Progenitor cell of endocrine pancreas (in vitro differentiated cells): ENCODE results near the gene RP2. TPM values are rescaled to one million over a fixed set of nuclear protein-coding genes. Genes with fewer than 3 reads are reported as not detected.

Experiments
- DNase-seq: peaks from one replicate; pipeline ENCODE4 v3.0.0; 2021; ENCODE audit warnings: low spot score; ENCODE audit not compliant: unreplicated experiment
- H3K27ac Mint-ChIP-seq: 2 replicates; pipeline ENCODE4 v1.8.0; 2021; ENCODE audit warnings: mild to moderate bottlenecking, moderate library complexity, mixed read lengths
- H3K27me3 Mint-ChIP-seq: 2 replicates; pipeline ENCODE4 v1.8.0; 2021; ENCODE audit warnings: mixed read lengths
- H3K36me3 Mint-ChIP-seq: 2 replicates; pipeline ENCODE4 v1.8.0; 2022; ENCODE audit warnings: mixed read lengths; ENCODE audit not compliant: insufficient read depth
- H3K4me1 Mint-ChIP-seq: 2 replicates; pipeline ENCODE4 v1.8.0; 2021; ENCODE audit warnings: low read depth, mixed read lengths
- H3K4me3 Mint-ChIP-seq: 2 replicates; pipeline ENCODE4 v1.8.0; 2021; ENCODE audit warnings: low read depth, mild to moderate bottlenecking, moderate library complexity, mixed read lengths
- H3K9me3 Mint-ChIP-seq: 2 replicates; pipeline ENCODE4 v1.8.0; 2021; ENCODE audit warnings: low read depth, mixed read lengths
- long read RNA-seq: library from polyadenylated mRNA; unstranded; transcript quantifications from one replicate; pipeline ENCODE4 v2.0.0, GENCODE V29; 2020
- total RNA-seq: library from RNA; stranded (reverse); gene quantifications from 2 replicates; pipeline ENCODE4 v1.2.1, GENCODE V29; 2021
- TF ChIP-seq, protein P1 (sequence below): fragments of 200-600 bp; sonication (generic); IDR thresholded peaks from one replicate; pipeline ENCODE4 v1.5.0; 2021; ENCODE audit warnings: antibody characterized with exemption, mild to moderate bottlenecking; ENCODE audit not compliant: unreplicated experiment

Gene RP2
- total RNA-seq, result 9.3 and 9.7 TPM in 2 replicates
- long read RNA-seq, transcript RP2-201 (5 exons, 3,803 nt), result major isoform, 5 of 10 reads
- long read RNA-seq, partial matches to known transcripts, result 5 of 10 reads
- long read RNA-seq, other reads (novel, unspliced or antisense), result 0 of 10 reads

DNA sequence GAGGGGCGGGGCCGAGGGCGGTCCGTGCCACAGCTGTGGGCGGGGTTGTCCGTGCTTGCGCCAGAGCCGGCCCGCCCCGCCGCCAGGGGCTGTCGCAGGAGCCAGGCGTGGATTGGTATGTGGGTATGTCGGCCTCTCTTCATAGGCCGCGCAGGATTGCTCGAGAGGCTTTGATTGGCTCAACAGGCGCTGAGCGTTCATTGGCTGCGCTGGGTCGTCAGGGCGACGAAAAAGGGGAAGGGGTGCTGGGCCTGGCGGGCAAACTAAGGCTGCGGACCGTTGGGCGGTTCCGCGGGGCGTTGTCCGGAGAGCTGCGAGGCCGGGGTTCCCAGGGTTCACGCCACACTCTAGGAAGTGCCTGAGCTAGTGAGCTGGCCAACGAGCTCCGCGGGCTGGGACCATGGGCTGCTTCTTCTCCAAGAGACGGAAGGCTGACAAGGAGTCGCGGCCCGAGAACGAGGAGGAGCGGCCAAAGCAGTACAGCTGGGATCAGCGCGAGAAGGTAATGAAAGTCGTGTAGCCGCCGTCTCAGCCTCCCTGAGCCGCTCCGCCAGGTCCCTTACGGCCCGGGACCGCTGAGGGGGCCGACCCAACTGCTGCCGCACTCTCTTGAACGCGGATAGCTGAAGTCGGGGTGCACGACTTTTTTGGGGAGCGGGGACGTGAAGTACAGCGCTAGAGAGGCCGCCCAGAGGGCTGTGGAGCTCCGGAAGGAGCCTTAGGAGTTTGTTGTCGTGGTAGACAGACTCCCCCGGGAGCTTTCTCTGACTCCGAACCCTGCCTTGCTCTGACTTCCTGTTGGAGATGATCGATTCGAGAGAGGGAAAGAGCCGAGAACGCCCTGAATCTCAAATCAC lies at the start of gene RP2:
Gene RP2 (plus strand): TSS at position 343 of the 857 bp plus-strand sequence. CDS start 58 bp downstream, at position 401.
- TF ChIP-seq, protein P1, sequence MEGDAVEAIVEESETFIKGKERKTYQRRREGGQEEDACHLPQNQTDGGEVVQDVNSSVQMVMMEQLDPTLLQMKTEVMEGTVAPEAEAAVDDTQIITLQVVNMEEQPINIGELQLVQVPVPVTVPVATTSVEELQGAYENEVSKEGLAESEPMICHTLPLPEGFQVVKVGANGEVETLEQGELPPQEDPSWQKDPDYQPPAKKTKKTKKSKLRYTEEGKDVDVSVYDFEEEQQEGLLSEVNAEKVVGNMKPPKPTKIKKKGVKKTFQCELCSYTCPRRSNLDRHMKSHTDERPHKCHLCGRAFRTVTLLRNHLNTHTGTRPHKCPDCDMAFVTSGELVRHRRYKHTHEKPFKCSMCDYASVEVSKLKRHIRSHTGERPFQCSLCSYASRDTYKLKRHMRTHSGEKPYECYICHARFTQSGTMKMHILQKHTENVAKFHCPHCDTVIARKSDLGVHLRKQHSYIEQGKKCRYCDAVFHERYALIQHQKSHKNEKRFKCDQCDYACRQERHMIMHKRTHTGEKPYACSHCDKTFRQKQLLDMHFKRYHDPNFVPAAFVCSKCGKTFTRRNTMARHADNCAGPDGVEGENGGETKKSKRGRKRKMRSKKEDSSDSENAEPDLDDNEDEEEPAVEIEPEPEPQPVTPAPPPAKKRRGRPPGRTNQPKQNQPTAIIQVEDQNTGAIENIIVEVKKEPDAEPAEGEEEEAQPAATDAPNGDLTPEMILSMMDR, result peak; percentile 24
- H3K9me3 Mint-ChIP-seq, result peaks cover 5% of the 10 kb centered on the region
- peak within 1 kb of the TSS; percentile 98 for H3K27ac Mint-ChIP-seq
- no peaks in the 10 kb centered on the region for H3K36me3 Mint-ChIP-seq
- no peaks in the 10 kb centered on the region for H3K4me1 Mint-ChIP-seq
- H3K27me3 Mint-ChIP-seq, result no peaks in the 10 kb centered on the region
- H3K4me3 Mint-ChIP-seq, result peak within 1 kb of the TSS; percentile 98
- DNase-seq, result peak; percentile 77

DNA sequence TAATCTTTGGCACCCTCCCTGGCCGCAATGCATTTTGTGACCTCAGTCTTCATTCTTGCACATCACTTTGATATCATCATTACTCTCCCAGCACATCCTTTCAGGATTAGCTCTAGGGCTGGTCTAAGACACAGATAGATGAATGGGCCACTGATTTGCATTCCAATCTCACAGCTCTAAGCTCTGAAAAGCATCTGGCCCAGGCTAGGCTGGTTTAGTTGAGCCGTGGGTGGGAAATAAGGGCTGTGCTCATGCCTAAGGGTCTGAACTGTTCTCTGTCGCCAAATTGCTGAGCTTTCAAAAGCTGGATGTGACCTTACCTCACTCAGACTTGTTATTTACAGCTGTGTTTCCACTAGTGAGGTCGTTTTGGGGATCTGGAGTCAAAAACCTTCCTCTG lies 47.9 kb upstream of the RP2 start:
- Mint-ChIP-seq H3K4me1 (no peaks in the 10 kb centered on the region), H3K9me3 (peaks cover 17% of the 10 kb centered on the region)

DNA sequence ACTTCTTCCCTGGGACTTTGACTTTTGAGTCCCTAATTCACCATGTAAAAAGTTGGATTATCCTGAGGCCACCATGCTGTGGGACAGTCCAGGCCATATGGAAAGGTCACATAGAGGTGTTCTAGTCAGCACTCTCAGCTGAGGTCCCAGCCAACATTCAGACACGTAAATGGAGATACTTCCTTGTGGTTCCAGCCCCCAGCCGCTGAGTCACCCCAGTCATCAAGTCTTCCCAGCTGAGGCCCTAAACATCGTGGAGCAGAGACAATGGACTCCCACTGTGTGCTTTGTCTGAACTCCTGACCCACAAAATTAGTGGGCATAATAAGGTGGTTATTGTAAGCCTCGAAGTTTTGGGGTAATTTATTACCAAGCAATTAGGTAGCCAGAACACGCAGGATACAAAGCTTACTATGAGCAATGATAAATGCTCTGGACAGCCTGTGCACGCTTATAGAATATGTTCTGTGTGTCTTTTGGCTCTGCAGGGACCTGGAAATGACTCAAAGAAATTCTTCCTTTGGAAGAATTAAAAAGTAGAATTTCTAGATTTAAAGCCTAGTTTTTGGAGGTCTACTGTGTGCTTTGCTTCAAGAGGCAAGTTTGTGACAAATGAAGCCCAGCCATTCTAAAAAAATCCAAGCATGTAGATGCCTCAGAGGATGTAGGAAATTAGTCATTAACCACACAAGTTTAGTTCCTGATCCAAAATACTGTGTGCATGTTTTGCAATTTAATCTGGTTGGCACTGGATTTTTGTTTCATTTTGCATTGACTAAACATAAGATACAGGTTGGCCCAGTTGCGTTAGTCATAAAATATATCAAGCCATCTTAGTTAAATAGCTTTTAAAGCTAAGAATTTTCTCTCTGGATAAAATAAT lies 44.7 kb upstream of the RP2 start:
- Mint-ChIP-seq H3K4me3 (no peak overlapping the region), H3K27ac (no peak overlapping the region), H3K4me1 (no peaks in the 10 kb centered on the region)

More for the DNA sequence above, 47.9 kb upstream of the RP2 start:
- no peak overlapping the region for H3K27ac Mint-ChIP-seq
- H3K36me3 Mint-ChIP-seq, result peaks cover 3% of the 10 kb centered on the region
- no peak for DNase-seq
- no peaks in the 10 kb centered on the region for H3K27me3 Mint-ChIP-seq
- TF ChIP-seq, protein P1, result no peak
- H3K4me3 Mint-ChIP-seq, result no peak overlapping the region

DNA sequence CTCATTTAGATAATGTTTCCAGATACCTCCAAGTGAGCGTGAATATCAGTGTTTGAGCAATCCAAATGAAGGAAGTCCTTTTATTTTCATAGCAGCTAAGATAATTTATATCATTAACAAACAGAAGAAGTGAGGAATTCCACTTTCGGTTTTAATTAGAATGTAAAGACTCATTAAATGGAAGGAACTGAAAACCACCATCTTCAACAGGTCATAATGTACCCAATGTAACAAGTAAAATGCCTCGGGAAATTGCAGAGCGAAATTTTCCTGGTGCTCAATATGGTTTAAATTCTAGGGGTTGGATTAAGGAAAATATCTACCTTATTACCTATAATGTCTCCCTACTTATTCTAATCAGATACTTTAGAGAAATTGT lies 44.0 kb upstream of the RP2 start:
- Mint-ChIP-seq H3K9me3 (peaks cover 9% of the 10 kb centered on the region), H3K27ac (no peak overlapping the region), H3K4me1 (no peaks in the 10 kb centered on the region), H3K27me3 (no peaks in the 10 kb centered on the region), H3K36me3 (no peaks in the 10 kb centered on the region), H3K4me3 (no peak overlapping the region)
- TF ChIP-seq, protein P1, result no peak
- DNase-seq, result no peak

More for the DNA sequence above, 44.7 kb upstream of the RP2 start:
- Mint-ChIP-seq H3K36me3 (no peaks in the 10 kb centered on the region), H3K9me3 (peaks cover 13% of the 10 kb centered on the region), H3K27me3 (no peaks in the 10 kb centered on the region)
- DNase-seq, result no peak
- TF ChIP-seq, protein P1, result no peak
